ENCODE measurements around the gene CES3.

GRCh38 chr16:66924527-66925321 is 36.3 kb upstream of the CES3 start:
- TF ChIP-seq CTCF (IDR thresholded peaks at IDR 0.05; ENCODE audit: poor library complexity, severe bottlenecking) (peak; percentile 42), RAD21 (conservative IDR thresholded peaks at IDR 0.05) (no peak), EZH2 (IDR thresholded peaks at IDR 0.05; ENCODE audit: borderline replicate concordance, insufficient read depth, low read length, poor library complexity, severe bottlenecking) (no peak), SMC3 (conservative IDR thresholded peaks at IDR 0.05; ENCODE audit: poor library complexity) (no peak)
